CD4-positive, alpha-beta T cell treated with Interleukin-21 for 1 hour (primary cell): ENCODE results near the gene RNF149.
"Not testable (repeated sequence)": the region's sequence is repeated elsewhere in the genome, so short reads cannot be mapped to it uniquely, and the experiment has no call there.

ENCODE experiments used
- DNase-seq: peaks from one replicate; pipeline ENCODE4 v3.0.0-alpha.2; 2020

RNF149 gene, protein sequence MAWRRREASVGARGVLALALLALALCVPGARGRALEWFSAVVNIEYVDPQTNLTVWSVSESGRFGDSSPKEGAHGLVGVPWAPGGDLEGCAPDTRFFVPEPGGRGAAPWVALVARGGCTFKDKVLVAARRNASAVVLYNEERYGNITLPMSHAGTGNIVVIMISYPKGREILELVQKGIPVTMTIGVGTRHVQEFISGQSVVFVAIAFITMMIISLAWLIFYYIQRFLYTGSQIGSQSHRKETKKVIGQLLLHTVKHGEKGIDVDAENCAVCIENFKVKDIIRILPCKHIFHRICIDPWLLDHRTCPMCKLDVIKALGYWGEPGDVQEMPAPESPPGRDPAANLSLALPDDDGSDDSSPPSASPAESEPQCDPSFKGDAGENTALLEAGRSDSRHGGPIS

DNA sequence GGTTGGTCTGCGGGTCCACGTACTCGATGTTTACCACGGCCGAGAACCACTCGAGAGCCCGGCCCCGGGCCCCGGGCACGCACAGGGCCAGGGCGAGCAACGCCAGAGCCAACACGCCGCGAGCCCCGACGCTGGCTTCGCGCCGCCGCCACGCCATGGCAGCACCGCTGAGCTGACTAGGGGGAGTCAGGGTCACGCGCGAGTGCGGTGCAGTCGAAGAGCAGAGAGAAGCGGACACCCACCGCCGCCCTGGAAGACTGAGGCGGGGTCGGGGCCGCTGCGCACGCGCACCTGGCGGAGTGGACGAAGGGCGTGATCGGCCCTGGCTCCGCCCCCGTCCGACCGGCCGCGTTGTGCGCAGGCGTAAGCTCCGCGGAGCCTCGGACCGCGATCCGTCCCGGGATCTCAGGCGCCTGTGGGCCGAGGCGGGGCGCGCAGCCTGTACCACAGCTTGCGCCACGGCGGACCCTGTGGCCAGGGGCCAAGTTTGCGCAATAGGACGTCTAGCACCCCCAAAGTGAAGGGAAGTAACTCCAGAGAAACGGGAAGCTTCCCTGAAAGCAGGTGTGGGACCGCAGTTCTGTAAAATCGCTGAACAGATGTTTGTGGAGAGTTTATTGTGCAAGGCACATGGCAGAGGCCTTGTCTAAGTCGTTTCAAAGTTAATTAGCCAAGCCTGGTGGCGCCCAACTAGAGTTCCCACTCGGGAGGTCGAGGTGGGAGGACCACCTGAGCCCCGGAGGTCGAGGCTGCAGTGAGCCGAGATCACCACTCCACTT, at the start of gene RNF149:
Gene RNF149, minus strand, starts transcription at position 270 of the 779 bp plus-strand sequence. Its CDS starts 113 bp downstream, at position 157.
- peak; percentile 92 for DNase-seq

DNA sequence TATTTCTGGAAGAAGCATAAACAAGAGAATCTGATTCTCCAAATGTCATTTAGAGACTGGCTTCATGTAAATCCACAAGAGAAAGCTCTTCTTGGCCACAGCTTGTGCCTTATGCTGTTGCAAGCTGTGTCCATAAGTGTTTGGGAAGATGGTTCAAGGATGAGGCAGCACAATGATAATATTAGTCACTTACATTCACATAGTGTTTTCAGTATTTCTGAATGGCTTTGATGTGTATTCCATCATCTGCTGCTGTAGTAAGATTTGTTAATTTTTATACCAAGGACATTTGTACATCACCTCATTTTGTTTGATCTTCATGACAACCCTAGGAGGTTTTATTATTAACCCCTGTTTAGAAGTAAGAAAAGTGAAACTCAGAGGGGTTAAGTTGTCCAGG, 48.9 kb upstream of the RNF149 start:
- DNase-seq = no peak

DNA sequence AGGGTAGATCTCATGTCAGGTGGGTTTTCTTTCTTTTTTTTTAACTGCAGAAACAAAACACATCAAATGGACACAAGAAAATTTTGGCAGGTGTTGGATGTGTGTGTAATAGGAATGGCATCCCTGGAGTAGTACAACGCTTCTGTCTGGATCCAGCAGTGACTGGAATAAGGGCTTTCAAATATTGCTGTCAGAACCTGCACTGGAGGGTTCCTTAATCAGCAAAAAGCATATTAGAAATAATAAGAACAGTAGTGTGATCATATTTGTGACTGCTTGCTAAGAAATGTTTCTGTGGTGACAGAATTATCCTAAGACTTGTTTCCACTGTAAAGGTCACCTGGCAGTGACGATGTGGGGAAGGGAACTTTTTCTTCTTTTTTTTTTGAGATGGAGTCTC, 48.0 kb upstream of the RNF149 start:
- DNase-seq = no peak

DNA sequence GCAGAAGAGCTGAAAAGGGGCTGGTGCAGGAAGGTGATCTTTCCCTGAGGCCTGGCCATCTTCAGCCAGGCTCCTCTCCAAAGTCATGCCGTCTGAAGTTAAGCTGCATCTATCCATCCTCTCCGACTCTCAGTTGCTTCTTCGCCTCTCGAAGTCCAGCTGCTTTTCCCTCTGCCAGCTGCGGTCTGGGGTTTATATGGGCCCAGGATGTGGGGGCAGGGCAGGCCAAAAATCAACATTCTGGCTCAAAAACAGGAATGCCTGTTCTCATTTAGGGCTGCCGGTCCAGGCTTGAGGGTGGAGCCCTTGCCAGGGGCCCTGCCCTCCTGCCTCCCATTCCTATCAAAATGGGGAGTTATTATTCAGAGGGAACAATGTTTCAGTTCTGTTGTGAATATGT, 47.6 kb upstream of the RNF149 start:
- no peak for DNase-seq

DNA sequence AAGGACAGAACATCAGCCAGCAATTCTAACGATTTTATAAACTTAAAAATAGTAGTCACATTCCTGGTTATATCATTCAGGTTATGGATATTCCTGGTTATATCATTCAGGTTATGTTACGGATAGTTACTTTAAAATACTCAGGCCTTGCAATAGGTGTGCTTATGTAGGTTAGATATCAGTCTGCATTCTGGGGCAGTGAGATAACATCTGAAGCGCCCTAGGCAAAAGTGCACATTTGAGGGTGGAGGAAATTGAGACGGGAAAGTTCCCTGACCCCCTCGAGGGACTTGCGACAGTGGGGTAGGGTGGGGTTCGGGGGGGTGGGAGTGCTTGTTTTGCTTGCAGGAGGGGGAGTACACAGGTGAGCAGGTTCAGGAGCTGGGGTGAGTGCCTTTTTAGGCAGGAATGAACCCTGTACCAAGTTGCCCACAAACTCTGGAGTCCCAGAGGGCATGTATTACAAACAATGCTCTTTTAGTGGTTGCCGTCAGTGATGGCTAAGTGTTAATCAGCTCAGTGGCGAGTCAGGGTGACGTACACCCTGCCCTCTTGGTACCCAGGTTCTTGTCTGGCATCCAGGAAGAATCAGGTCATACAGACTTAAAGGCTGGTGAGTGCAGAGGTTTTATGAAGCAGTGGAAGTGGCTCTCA, 47.0 kb upstream of the RNF149 start:
- no peak for DNase-seq

DNA sequence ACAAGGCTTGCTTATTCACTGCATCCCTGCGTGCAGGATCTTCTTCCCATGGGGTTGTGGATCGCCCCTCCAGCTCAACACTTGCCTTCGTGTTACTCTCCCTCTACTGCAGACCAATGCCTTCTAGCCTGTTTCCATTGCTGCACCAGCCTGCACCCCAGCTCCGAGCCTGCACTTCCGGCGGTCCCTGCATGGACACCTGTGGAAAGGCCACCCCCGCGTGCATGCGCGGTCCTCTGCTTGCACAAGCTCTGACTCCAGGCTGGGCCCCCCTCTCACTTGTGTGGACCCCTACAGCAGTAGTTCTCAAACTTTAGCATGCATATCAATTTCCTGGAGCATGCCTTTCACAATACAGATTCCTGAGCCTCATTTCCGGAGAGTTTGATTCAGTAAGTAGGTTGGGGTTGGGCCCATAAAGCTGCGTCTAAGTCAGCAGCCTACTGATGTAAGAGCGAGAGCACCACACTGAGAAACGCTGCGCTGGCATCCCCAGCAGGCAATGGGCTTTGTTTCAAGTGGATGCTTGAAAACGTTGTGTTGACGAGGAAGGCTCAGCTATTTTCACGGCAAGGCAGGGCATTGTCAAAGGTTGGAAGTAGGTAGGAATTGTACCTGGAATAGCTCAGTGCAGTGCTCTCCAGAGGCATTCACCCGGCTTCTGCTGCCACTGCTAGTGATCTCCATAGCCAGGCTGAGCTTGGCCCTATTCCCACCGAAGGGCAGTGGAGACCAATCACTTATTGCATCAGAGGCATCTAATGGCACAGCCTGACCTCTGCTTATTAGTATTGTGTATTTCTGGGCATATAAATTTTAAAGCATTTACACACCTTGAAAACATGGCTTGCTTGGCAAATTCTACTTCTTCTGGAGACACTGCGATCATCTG, 46.2 kb upstream of the RNF149 start:
- DNase-seq = no peak

DNA sequence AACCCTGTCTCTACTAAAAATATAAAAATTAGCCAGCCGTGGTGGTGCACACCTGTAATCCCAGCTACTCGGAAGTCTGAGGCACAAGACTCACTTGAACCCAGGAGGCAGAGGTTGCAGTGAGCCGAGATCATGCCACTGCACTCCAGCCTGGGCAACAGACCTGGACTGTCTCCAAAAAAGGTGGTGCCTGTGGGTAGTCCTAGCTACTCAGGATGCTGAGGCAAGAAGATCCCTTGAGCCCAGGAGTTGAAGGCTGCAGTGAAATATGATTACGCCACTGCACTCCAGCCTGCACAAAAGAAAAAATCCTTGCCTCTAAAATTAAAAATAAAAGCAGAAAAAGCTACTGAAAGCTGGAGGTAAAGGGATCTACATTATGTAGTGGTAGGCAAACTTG, 44.1 kb upstream of the RNF149 start:
- not testable (repeated sequence) for DNase-seq

DNA sequence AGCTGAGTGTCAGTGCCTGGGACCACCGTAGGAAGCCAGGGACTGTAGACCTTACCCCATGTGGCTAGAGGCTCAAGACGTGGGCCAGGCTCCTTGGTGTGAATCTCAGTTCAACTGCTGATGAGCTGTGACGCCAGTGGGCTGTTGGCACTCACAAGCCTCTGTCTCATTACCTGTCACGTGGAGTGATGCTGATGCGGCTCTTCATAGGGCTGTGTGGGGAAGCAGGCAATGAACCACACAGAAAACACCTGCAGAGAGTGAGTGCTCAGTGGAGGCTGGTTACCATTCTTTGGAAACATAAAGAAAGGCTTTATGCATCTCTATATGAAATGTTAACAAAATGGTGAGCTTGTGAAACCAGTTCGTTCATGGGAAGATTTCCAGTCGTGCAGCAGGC, 42.7 kb upstream of the RNF149 start:
- no peak for DNase-seq

DNA sequence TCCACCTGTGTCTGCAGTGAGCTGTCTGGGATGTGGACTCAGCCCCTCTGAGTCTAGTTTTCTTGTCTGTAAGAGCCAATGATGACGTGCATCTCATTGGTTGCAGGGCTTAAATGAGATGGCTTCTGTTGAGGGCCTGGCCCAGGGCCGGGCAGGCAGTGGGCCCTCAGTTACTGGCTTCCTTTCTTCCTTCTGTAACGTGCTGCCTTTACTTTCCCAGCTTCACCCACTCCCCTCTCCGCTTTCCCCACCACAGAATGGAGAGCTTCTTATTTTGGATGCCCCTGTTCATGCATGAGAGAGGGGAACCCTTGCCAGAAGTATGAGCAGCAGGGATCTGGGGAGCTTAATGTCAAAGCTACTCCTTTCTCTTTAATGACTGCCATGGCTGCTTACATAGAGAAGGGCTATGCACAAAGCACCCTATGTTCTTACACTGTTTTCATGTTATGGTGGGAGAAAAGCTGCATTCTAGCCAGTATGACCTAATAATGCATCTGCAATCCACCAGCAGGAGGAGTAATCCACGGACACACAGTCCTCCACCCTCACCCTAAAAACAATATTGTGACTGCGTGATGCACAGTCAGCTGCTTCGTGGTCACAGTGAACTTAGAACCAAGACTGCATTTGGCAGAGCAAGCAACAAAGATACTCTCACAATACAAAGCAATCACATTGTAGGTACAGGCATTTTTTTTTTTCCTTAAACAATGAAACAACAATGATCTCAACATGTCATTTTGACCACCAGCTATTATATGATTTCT, 41.6 kb upstream of the RNF149 start:
- peak; percentile 37 for DNase-seq

DNA sequence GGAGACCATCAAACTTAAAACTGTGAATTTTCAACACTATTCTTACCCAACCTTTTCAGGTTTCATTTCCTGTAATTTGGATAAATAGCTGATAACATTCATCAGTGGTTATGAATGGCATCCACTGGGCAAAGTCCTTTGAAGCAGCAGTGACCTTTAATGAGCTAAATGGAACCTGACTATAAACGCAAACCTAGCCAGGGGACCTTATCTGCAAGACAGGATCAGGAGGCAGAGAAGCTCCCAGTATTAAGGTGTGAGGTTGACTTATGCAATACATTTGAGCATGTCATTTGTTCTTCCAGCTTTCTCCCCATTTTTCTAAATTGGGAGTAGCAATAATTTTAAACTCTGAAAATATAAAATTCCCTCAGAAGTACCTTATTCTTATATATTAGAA, 40.4 kb upstream of the RNF149 start:
- DNase-seq = no peak

DNA sequence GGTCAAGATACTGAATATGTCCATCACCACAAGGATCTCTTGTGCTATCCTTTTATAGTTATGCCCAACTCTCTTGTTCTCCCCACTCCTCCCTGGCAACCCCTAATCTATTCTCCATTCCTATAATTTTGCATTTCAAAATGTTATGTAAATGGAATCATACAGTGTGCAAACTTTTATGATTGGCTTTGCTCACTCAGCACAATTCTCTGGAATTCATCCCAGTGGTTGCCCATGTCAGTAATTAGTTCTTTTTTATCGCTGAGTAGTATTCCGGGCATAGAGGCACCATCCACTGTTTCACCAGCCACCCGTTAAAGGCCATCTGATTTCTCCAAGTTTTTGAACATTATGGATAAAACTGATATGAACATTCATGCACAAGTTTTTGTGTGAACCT, 38.4 kb upstream of the RNF149 start:
- DNase-seq = no peak

DNA sequence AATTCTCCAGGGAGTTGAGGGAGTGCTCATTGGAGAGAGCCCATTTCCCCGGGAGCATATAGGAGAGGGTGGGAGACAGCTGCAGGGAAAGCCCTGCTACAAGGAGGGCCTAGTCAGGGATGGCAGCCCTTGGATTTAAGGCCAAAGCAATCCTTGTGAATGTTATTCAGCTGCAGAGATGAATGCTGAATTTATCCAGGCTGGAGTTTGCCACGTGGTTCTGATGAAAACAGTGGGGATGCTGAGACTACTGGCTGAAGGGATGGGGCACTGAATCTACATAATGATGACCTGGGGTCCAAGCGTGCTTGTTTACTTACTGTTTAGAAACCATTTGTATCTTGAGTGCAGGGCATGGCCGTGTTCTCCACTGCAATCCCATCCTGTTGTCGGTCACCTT, 35.6 kb upstream of the RNF149 start:
- DNase-seq = no peak

DNA sequence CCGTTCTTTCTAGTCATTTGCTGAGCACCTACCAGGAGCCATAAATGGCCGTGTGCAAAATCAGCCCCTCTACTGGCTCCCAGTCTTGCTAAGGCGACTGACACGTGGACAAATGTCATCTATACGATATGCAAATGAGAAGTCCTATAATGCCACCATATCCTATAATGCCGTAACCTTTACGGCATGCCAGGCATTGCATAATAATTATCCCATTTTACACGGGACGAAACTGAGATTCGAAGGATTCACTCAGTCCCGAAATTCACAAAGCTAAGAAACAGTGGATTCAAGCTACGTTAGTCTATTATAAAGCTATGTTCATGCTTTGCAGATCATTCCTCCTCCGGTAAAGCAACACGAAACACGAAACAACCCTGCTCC, 34.1 kb upstream of the RNF149 start:
- no peak for DNase-seq

DNA sequence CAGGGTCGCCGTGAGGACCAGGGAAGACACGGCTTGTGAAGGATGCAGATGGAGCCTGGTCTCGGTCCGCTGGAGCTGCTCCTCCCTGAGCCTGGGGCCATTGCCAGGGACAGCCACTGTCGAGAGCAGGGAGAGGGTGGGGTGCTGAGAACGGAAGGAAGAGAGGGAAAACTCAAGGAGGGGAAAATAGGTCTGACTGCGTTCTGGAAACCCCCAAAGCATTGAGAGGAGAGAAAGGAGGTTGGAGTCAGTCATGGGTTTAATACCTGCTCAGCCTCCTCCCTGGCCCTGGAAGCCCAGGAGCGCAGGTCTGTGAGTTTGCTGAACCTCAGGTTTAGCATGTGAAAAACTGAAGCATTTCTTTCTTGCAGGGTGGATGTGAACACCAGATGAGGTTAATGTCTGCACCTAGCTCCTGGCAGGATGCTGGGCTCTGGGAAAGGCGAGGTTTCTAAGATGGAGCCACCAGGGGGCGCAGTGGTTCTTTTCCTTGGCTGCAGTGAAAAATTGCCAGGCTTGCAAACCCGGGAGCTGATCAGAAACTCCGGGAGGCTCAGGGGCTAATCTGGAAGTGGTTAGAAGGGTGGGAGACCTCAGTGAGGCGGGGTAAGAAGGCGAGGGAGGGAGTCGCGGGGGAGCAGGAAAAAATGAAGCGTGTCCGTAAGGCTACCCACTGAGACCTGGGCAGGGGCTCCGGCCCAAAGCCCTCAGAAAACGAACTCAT, 33.6 kb upstream of the RNF149 start:
- DNase-seq = peak; percentile 72

DNA sequence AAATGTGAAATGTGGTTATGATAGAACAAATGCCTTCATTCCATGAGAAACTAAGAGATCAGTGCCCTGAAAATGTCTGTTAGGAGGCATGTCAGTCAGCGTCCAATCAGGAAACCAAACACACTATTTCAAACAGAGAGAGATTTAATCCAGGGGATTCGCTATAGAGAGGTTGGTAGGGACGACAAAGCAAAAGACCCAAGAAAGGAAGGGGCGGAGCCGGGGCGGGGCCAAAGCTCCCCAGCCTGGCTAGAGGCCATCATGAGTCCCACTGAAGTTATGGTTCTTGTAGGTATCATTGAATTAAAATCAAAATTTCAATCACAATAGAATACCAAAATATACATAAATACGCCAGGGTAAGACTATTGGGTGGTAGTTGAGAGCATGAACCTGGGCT, 32.9 kb upstream of the RNF149 start:
- peak; percentile 45 for DNase-seq

DNA sequence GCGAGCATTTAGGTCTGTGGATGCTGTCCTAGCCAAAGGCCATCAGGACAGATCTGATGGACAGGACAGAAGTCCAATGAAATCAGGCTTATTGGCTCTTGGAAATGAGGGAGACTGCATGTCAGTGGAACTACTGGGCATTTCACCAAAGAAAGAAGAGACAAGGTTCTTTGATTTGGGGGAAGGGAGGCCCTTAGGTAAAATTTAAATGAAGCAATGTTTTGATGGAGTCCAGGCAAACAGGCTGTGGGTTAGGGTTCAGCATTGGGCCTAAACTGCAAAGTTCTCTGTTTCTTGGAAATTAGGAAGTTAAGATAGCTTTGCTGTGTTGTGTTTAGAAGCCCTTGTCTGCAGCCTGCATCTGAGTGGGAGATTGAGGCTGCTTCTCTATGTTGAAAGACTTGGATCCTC, 31.6 kb upstream of the RNF149 start:
- DNase-seq = no peak

DNA sequence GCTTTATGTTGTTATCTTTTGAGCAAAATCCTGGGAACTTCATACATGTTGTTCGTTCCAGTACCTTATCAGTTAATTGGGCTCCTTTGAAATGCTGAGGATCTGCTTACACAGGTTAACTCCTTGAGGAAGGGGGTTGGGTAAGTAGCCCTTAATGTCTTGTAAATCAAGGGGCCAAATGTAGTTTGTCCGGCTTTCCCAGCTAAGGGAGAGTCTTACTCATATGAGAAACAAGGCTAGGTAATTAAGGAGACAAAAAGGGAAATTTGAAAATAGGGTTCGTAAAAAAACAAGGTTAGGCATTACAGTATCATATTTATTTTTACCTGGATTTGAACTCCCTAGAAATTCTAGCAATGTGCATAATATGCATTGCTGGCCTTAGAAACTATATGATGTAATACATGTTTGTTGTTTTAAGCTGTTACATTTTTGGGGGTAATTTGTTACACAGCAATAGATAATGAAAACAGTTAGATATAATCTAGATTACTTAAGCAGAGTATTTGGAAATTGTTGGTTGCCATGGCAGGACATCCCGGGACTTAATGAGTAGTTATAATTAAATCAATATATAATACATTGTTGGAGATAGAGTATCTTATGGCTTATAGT, 30.9 kb upstream of the RNF149 start:
- DNase-seq = no peak

DNA sequence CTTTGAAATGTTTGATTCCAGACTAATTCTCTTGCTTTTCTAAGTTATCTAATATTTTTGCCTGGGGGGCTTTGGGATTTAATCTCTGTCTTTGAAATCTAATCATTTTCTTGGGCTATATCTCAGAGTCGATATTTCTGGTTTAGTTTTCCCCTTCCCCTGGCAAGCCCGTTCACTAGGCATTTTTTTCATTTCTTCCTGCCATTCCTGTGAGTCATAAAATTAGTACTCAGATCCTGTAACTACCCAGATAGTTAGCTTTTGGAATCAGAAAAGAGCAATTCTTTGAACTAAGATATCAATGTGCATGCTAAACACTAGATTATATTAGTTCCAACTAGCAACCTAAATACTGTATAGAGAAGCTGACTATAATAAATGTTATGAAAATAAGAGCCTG, 29.4 kb upstream of the RNF149 start:
- no peak for DNase-seq

DNA sequence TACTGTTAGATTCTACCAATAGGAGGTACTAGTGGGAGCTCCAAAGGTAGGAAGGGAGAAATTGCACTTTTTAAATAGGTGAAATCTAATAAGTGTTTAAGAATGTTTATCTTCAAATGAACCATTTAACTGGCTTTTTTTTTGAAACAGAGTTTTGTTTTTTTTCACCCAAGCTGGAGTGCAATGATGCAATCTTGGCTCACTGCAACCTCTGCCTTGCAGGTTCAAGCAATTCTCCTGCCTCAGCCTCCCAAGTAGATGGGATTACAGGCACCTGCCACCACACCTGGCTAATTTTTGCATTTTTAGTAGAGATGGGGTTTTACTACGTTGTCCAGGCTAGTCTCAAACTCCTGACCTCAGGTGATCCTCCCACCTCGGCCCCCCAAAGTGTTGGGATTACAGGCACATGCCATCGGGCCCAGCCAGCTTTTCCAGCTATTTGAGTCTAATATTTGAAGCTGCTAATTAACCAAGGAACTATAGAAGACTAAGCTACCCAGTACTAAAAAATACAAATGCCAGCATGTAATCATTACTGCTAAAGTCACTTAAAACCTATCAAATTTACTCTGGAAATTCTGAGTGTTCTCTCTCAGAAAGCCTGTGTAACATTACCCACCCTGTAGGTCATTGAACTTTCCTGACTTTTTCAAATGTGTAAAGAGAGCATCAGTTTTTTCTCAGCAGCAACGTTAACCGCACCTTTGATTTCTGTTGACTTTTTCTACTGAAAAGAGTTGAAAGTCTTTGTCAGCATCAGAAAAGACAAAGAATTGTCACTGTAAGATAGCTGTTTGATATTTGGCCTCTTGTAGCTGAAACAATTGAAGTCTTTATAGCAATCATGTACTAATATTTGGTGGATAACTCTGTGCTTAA, 24.6 kb upstream of the RNF149 start:
- no peak for DNase-seq

DNA sequence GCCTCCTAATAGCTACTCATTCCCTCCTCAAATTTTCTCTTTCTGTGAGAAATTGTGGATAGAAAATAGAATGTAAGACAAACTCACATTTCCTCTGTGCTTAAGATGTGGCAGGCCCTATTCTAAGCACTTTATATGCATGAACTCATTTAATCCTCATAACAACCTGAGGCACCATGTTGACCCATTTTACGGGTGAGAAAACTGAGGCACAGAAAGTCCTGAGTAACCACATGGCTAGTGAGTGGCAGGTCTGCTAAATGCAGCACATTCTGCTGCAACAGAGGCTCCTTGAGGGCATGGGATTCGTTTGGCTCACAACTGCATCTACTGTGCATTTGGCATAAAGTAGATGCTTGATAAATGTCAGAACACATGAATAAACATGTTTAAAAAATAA, 22.7 kb upstream of the RNF149 start:
- no peak for DNase-seq
